GM18499 (cell line): ENCODE measurements around the gene SPACA6.
"Not testable (repeated sequence)": the region's sequence is repeated elsewhere in the genome, so short reads cannot be mapped to it uniquely, and the experiment has no call there.

Source experiments
- ATAC-seq: cut with Tn5 transposase; IDR thresholded peaks from one replicate; pipeline ENCODE4 v1.9.1; 2021; ENCODE audit warnings: moderate number of reproducible peaks; ENCODE audit not compliant: insufficient read depth, unreplicated experiment

Gene SPACA6, protein sequence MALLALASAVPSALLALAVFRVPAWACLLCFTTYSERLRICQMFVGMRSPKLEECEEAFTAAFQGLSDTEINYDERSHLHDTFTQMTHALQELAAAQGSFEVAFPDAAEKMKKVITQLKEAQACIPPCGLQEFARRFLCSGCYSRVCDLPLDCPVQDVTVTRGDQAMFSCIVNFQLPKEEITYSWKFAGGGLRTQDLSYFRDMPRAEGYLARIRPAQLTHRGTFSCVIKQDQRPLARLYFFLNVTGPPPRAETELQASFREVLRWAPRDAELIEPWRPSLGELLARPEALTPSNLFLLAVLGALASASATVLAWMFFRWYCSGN

DNA sequence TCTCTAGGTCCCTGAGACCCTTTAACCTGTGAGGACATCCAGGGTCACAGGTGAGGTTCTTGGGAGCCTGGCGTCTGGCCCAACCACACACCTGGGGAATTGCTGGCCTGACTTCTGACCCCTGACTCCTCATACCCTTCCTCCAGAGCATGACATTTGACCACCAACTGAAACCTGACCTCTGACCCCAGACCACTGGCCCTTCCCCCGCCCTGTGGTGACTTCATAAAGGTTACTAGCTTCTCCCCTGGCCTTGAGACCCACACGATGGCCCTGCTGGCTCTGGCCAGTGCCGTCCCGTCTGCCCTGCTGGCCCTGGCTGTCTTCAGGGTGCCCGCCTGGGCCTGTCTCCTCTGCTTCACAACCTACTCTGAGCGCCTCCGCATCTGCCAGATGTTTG, at the start of gene SPACA6:
Gene SPACA6, plus strand, starts transcription at position 71 of the 400 bp plus-strand sequence. Its CDS starts 197 bp downstream, at position 268.
- no peak for ATAC-seq

DNA sequence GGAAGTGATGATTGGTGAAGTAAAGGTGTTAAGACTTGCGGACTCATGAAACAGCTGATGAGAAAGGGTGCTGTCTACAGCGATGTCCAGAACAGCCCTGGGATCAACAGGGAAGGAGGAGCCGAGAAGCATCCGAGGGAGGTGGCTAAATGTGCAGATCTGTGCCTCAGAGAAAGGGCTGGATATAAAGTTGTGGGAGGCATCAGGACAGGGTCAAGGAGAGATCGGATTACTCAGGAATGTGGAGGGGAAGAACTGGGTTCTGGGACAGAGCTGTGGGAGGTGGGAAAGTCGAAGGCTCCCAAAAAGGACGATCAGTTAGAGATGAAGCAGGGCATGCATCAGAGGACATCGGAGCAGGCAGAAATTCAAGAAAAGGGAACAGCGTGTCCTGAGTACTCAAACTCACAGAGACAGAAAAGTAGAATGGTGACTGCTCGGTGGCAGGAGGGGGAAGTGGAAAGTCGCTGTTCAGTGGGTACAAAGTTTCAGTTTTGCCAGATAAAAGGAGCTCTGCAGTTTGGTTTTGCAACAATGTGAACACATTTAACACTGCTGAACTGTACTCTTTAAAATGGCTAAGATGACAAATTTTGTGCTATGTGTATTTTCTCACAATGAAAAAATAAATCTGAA, 48.4 kb upstream of the SPACA6 start:
- no peak for ATAC-seq

DNA sequence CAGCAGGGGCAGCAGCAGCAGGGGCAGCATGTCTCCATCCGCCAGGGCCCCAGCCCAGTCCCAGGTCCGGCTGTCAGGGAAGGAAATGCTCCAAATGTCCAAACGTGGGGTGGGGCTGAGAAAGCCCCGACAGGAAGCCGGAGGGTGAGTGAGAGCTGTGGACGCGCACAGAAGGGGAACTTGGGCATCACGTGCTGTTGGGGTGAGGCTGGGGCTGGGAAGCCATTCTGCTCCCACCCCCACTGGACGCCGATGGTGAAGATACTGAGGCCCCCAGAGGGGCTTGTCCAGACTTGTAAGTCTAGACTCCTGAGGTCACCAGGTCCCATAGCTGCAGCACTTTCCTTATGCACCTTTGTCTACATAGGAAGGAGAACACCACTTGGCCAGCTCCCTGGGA, 46.4 kb upstream of the SPACA6 start, which contains the start of gene SIGLEC14:
Gene SIGLEC14, minus strand, starts transcription at position 96 of the 400 bp plus-strand sequence. Its CDS starts 66 bp downstream, at position 30.
- not testable (repeated sequence) for ATAC-seq

DNA sequence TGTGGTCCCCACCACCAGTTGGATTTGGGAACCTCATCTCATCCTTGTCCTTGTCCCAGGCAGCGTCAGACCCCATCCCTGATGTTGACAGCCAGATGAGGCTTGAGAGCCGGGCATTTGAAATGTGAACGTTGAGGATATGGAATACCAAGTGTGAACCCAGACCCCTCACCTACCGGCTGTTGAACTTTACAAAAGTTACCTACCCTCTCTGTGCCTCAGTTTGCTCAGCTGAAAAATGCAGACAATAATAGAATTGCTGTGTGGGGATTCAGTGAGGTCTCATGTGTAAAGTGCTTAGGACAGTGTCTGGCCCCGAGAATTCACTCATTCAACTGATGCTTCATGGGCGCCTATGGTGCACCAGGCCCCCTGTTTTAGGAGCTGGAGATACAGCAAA, 45.8 kb upstream of the SPACA6 start:
- ATAC-seq, result no peak

DNA sequence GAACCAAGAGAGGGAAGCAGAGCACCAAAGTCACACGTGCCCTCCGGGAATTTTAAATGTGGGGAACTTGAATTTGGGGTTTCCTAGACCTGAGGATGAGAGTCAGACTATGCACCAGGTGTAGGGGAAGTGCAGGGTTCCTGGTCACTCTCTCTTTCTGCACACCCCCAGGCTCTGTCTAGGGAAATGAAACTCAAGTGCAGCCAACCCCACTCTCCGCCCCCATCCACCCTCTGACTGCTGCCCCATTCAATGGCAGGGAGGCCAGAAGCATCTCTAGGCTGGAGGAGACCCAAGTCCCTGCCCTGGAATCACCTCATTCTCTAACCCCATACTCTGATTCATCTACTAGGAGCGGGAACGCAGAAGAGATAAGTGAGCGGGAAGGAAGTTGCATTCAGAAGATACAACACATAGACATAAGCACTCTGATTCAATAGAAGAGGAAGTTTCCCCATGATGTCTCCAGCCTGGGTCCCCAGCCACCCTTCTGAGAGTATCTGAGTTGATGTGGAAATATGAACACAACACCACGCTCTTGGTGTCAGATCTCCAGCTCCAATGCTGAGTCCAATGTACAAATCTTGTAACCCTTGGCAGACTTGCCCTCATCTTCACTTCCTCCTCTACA, 41.8 kb upstream of the SPACA6 start:
- ATAC-seq, result no peak

DNA sequence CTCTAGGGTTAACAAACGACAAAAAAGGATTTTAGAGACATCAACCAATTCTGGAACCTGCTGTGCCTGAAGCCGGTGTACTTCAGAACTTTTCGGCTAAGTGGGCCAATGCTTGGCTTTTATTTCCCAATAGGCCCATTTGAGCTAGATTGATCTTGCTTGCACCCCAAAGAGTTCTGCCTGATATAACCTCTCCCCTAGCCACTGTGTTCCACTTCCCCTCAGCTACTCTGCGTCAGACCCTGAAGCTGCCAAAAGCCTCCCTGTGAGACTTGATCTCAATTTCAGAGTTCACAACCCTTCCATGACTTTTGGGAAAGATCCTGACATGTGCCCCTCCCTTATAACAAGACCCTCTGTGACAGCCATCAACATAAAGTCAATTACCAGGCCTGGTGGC, 40.9 kb upstream of the SPACA6 start:
- ATAC-seq, result no peak

DNA sequence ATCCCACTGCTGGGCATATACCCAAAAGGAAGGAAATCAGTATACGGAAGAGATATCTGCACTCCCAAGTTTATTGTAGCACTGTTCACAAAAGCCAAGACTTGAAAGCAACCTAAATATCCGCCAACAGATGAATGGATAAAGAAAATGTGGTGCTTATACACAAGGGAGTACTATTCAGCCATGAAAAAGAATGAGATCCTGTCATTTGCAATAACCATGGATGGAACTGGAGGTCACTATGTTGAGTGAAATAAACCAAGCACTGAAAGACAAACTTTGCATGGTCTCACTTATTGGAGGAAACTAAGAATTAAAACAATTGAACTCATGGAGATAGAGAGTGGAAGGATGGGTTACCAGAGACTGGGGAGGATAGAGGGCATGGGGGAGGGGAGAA, 40.0 kb upstream of the SPACA6 start:
- no peak for ATAC-seq

DNA sequence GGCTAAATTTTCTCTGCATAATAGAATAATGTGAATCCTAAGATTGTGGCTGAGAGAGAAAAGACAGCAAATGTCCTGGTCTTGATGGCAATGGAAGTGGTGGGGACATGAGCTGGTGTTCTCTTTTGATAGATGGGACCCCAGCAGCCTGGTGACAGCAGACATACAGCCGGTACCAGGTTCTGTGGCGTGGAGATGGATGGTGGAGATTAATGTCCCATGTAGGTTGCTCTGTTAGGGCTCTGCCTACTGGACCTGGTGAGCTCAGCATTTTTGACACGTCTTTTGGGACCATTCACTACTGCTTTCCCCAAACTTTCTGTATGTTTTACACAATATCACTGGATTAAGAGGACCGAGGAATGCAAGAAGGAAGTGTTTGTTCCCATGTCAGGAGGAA, 38.3 kb upstream of the SPACA6 start:
- ATAC-seq, result no peak

DNA sequence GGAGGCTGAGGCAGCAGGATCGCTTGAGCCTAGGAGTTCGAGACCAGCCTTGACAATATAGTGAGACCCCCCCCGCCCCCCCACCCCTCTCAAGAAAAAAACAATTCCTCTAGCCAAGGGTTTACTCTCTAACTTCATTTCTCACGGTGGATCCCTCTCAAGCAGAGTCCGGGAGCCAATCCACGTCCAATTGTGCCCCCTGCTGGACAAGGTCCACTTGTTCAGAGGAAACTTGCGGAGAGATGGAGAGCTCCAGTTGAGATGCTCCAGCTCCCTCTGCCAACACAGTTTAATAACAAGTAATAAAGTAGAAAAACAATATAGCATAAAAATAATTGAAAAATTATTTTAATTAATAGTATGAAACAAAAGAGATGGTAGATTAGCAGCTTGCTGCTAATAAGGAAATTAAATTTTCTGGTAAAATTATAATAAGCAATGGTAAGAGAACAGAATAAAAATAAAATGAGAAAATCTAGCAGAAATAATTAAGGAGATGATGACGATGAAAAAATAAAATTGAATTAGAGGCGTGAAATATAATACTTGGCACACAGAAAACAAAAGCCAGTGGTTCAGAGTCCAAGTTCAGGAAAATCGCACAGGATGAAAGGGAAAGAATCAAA, 32.0 kb upstream of the SPACA6 start:
- ATAC-seq, result no peak

DNA sequence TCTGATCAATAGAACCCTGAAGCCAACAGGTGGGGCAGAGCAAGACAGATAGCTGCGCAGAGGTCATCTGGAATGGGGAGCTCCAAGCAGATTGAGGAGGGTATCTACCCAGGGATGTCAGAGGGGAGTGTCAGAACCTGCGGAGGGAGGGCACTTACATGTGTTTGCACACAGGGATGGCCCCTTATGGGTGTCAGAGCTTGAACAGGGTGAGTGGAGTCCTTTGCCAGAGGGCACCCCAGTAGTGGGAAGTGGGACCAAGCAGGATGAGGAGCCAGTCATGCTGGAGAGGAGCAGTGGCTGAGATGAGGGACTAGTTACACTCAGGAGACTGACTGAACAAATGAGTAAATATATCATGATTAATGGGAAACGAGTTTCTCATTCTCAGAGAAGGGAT, 29.5 kb upstream of the SPACA6 start:
- no peak for ATAC-seq

DNA sequence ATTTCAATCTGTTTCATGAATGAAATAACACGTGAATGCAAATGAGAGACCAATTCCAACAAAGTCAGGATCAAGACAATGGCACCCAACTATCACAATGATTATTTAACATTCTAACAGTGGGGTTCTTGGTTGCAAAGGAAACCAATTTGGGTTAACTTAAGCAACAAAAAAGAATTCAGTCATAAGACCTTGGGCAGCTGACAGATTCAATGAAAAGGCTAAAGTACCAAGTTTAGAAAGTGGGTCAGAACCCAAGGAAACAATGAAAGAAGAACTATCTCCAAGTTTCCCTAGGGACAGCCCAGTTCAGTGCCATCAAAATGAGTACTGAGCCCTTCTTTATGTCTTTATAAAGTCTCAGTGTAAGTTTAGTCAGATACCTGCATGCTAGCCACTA, 29.0 kb upstream of the SPACA6 start:
- no peak for ATAC-seq

DNA sequence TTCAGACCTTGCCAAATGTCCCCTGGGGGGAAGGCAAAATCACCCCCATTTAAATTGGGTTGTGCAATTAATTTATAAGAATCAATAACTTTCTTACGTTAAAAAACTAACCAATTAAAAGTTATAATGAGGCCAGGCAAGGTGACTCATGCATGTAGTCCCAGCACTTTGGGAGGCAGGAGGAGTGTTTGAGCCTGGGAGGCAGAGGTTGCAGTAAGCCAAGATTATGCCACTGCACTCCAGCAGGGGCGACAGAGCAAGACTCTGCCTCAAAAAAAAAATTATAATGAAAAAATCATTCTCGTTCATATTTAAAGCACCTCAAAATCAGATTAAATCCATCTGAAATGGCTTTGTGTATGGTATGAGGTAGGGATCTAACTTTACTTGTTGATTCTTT, 28.1 kb upstream of the SPACA6 start:
- no peak for ATAC-seq

DNA sequence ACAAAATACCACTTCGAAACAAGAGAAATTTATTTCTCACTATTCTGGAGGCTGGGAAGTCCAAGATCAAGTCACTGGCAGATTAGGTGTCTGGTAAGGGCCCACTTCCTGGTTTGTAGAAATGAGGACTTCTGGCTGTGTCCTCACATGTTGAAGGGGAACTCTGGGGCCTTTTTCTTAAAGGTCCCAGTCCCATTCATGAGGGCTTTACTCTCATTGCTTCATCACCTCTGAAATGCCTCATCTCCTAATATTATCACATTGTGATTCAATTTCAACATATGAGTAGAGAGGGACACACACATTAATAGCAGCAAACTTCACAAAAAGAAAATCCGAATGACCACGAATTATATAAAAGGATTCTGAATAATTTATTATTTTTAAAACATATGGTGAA, 24.9 kb upstream of the SPACA6 start:
- no peak for ATAC-seq

DNA sequence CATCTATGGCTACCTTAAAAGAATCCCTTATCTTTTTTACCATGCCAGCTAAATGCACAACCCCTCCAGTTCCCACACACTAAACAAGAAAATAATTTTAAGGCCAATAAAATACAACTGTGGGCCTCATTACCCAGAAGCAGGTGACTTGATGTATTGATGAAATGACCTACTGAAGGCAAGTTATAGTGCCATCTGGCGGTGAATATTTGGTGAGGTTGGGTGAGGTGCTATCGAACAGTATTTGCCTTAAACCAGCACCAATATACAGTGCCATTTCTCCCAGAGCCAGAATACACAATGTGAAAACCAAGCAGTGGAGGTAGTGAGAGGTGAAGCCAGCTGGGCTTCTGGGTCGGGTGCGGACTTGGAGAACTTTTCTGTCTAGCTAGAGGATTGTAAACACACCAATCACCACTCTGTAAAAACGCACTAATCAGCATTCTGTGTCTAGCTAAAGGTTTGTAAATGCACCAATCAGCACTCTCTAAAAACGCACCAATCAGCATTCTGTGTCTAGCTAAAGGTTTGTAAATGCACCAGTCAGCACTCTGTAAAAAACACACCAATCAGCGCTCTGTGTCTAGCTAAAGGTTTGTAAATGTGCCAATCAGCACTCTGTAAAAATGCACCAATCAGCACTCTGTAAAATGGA, 17.1 kb upstream of the SPACA6 start:
- not testable (repeated sequence) for ATAC-seq

DNA sequence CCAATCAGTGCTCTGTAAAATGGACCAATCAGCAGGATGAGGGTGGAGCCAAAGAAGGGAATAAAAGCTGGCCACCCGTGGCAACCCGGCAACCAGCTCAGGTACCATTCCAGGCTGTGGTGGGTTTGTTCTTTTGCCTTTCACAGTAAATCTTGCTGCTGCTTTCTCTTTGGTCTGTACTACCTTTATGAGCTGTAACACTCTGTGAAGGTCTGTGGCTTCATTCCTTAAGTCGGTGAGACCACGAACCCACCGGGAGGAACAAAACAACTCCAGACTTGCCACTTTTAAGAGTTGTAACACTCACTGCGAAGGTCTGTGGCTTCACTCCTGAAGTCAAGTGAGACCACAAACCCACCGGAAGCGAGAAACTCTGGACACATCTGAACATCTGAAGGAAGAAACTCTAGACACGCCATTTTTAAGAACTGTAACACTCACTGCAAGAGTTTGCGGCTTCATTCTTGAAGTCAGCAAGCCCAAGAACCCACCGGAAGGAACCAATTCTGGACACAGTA, 16.5 kb upstream of the SPACA6 start:
- ATAC-seq, result no peak

DNA sequence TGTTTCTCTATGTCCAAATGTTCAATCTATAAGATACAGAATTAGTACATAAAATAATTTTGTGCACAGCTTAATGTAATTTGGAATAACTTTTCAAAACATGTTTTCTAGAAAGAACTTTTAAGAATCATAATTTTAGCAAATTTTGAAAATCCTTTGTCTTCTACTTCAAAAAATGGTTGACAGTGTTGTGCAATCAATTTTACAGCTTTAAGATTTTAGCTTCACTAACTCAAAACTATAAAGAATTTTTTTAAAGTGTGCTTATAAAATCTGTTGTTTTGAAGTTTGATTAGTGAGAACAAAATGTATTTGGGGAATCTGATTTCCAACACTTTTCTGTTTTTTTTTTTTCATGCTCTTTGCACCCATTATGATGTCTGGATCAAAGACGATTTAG, 12.7 kb upstream of the SPACA6 start:
- no peak for ATAC-seq

DNA sequence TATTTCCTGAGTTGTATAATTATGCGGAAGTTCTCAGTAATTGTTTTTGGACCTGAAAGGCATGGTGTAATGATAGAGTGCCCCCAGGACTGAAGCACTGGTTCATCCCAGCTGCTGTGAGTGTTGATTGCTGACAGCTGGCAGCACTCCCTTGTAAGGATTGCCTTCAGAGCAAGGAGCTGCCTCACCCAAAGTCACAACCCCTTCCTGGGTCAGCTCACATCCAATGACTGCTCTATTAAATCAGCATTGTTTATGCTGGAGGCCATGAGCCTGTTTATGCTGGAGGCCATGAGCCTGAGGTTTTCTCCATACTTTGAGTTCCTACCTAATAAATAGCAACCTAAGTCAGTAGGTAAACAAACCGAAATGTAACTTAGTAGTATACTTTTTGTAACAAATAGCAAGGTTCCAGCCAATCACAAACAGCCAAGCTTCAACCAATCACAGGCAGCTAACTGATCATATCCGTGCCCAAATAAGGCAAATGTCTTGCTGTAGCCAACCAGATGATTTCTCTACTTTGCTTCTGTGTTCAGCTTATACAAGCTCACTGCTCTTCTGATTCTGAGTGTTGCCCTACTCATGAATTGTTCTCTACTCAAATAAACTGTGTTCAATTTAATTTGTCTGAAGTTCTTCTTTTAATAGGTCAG, 11.7 kb upstream of the SPACA6 start:
- no peak for ATAC-seq

DNA sequence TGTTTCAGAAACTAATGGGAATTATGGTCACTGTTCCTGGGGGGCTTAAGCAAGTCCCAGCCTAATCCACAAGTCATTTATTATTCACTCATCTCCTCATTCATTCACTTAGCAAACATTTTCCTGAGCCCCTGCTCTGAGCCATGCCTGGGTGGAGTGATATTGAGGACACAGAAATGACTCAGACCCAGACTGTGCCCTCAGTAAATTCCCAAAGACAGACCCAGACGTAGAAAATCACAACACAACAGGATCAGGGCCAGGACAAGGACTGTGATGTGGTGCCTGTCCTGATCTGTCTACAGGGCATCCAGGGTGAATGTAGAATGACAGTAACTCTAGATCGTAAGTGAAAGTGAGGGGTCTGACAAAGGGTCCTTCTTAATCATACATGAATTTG, 7.0 kb upstream of the SPACA6 start:
- no peak for ATAC-seq

DNA sequence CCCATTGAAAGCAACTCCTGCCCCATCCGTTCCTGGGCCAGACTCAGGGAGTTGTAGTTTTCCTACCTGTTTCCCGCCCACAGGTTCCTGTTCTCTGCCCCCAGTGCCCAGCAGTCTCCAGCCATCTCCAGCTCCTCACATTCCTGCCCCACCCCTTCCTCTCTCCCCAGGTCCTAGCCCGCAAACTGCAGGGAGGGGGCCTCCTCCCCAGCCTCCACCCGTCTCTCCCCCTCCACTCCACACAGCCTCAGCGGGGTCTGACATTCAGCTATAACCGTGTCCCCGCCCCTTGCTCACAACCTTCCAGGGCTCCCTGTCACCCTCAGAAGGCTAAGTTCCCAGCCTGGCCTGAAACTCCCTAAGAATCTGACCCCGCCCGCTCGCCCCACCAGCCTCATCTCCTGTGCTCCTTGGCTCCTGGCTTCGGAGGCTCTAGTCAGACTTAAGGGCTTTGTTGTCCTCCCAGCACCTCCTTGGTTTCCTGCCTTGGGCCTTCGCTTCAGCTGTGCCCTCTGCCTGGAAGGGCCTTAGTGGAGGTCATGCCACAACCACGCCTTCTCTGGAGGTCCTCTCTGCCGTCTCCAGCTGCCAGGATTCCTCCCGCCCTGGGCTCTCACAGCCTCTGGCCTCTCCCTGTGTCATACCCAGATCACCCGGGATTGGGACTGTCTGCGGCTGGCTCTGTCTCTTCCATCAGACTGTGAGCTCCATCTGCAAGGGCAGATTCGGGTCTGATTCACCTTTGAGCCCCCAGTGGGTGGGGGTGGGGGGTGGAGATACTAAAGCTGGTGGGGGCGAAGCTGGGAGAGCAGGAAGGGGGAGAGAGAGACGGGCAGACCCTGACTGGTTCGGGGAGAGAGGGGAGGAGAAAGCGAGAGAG, 5.1 kb upstream of the SPACA6 start:
- ATAC-seq, result no peak
